HepG2 (cell line): Measurements from ENCODE around the gene RNF123. TPM values are rescaled to one million over a fixed set of nuclear protein-coding genes. Genes with fewer than 3 reads are reported as not detected.

ENCODE experiments used
- CEBPZ ChIP-seq: IDR thresholded peaks from 2 replicates; pipeline ENCODE4 v1.6.1; 2012; ENCODE audit warnings: low read length, improper control_type of control experiment
- DPF2 ChIP-seq: sonication (generic); formaldehyde crosslinking; IDR thresholded peaks from 2 replicates; pipeline ENCODE4 v1.4.0; 2020; ENCODE audit warnings: mild to moderate bottlenecking, low read depth, missing genetic modification reagents, borderline replicate concordance
- ESRRA ChIP-seq: sonication (generic); formaldehyde crosslinking; IDR thresholded peaks from 2 replicates; pipeline ENCODE4 v1.5.1; 2020; ENCODE audit warnings: mild to moderate bottlenecking, low read depth, missing genetic modification reagents
- HDAC6 ChIP-seq: fragments of 200-600 bp; sonication (generic); IDR thresholded peaks from 2 replicates; pipeline ENCODE4 v1.7.0; 2017; ENCODE audit warnings: mild to moderate bottlenecking, antibody characterized with exemption, low read length, low read depth
- HHEX ChIP-seq: IDR thresholded peaks from 2 replicates; pipeline ENCODE4 v1.6.1; 2016; ENCODE audit warnings: control low read depth
- MAFK ChIP-seq, 2 experiments: IDR thresholded peaks in 1 of 2; conservative IDR thresholded peaks in 1 of 2; 2 replicates each; pipeline ENCODE4 v1.6.1; 2011; ENCODE audit warnings: improper control_type of control experiment in 2 of 2, low read length in 2 of 2
- MTERF4 ChIP-seq: sonication (generic); formaldehyde crosslinking; IDR thresholded peaks from 2 replicates; pipeline ENCODE4 v1.8.0; 2023; ENCODE audit warnings: mild to moderate bottlenecking, missing genetic modification reagents
- MTF2 ChIP-seq: sonication (generic); formaldehyde crosslinking; IDR thresholded peaks from 2 replicates; pipeline ENCODE4 v1.5.0; 2020; ENCODE audit warnings: missing genetic modification reagents, borderline replicate concordance
- MXD4 ChIP-seq: IDR thresholded peaks from 2 replicates; pipeline ENCODE4 v1.6.1; 2016; ENCODE audit warnings: mild to moderate bottlenecking, missing biosample characterization, missing genetic modification reagents
- NR1H2 ChIP-seq: sonication (generic); formaldehyde crosslinking; IDR thresholded peaks from 2 replicates; pipeline ENCODE4 v1.8.1; 2022; ENCODE audit warnings: low read depth, missing genetic modification reagents, borderline replicate concordance
- PATZ1 ChIP-seq: sonication (generic); formaldehyde crosslinking; IDR thresholded peaks from 2 replicates; pipeline ENCODE4 v1.4.0; 2020; ENCODE audit warnings: missing genetic modification reagents
- PTBP1 ChIP-seq: fragments of 200-400 bp; formaldehyde crosslinking; IDR thresholded peaks from 2 replicates; pipeline ENCODE4 v1.6.1; 2018; ENCODE audit warnings: low read length, low read depth; ENCODE audit not compliant: poor library complexity, severe bottlenecking
- REXO4 ChIP-seq: sonication (generic); formaldehyde crosslinking; IDR thresholded peaks from 2 replicates; pipeline ENCODE4 v1.8.0; 2022; ENCODE audit warnings: missing genetic modification reagents, mild to moderate bottlenecking, borderline replicate concordance
- SYNCRIP ChIP-seq: fragments of 200-400 bp; formaldehyde crosslinking; IDR thresholded peaks from 2 replicates; pipeline ENCODE4 v1.6.1; 2018; ENCODE audit warnings: mild to moderate bottlenecking, low read depth, low read length; ENCODE audit not compliant: insufficient read depth
- ZBTB2 ChIP-seq: sonication (generic); formaldehyde crosslinking; IDR thresholded peaks from 2 replicates; pipeline ENCODE4 v1.8.0; 2022; ENCODE audit warnings: low read depth, missing genetic modification reagents
- ZNF33A ChIP-seq: sonication (generic); formaldehyde crosslinking; IDR thresholded peaks from 2 replicates; pipeline ENCODE4 v1.5.1; 2020; ENCODE audit warnings: missing genetic modification reagents, mild to moderate bottlenecking, moderate library complexity, borderline replicate concordance
- ZNF644 ChIP-seq: IDR thresholded peaks from 2 replicates; pipeline ENCODE4 v1.6.1; 2016; ENCODE audit warnings: low read depth
- ZNF709 ChIP-seq: sonication (generic); formaldehyde crosslinking; IDR thresholded peaks from 2 replicates; pipeline ENCODE4 v1.5.0; 2020; ENCODE audit warnings: mild to moderate bottlenecking, missing genetic modification reagents
- ZNF746 ChIP-seq: sonication (generic); formaldehyde crosslinking; IDR thresholded peaks from 2 replicates; pipeline ENCODE4 v1.8.0; 2022; ENCODE audit warnings: mild to moderate bottlenecking, missing genetic modification reagents
- ZNF772 ChIP-seq: sonication (generic); formaldehyde crosslinking; IDR thresholded peaks from 2 replicates; pipeline ENCODE4 v1.5.0; 2020; ENCODE audit warnings: mild to moderate bottlenecking, missing genetic modification reagents
- polyA plus RNA-seq, 8 experiments: library from polyadenylated mRNA; depleted of rRNA in 3 of 8; stranded (reverse) in 7 of 8; unstranded in 1 of 8; fragments of >200 nt; fragmentation: Illumina TruSeq in 4 of 8; extraction: Trizol in 4 of 8; gene quantifications; 2 replicates each; pipeline versions ENCODE4 v1.2.1 to v1.2.3, GENCODE V29; 2011 to 2016; ENCODE audit warnings: low read depth in 4 of 8, missing spikeins in 1 of 8, mixed read lengths in 1 of 8; ENCODE audit not compliant: insufficient read depth in 1 of 8
- total RNA-seq, 5 experiments: library from RNA; depleted of rRNA; stranded (reverse); fragments of >200 nt; fragmentation: Illumina TruSeq; extraction: Trizol; gene quantifications; 2 replicates each; pipeline ENCODE4 v1.2.3, GENCODE V29; 2016; ENCODE audit warnings: low read depth in 1 of 5

RNF123 gene
- total and polyA plus RNA-seq, 2 of the 13 experiments (the other 11 are each of a cell fraction or from before 2014, with no cell fraction given): 29.9 to 82.2 TPM

GRCh38 chr3:49723628-49724551 is 34.5 kb downstream of the RNF123 start, which contains the start of gene GMPPB (continued):
- TF ChIP-seq CEBPZ: no peak
- TF ChIP-seq DPF2 (CRISPR knock-in tag): 0 out of 2 replicates have a peak, but pooled peaks have one; percentile 29
- TF ChIP-seq PATZ1 (CRISPR knock-in tag): no peak
- peak; percentile 60; the same call in 1 of the 2 replicates for TF ChIP-seq ZNF709 (CRISPR knock-in tag)
- no peak for TF ChIP-seq MTERF4
- TF ChIP-seq SYNCRIP: no peak
- TF ChIP-seq NR1H2 (CRISPR knock-in tag): no peak
- TF ChIP-seq ZBTB2 (CRISPR knock-in tag): peak; percentile 73; the same call in 1 of the 2 replicates
- peak; percentile 55 for TF ChIP-seq PTBP1
- TF ChIP-seq ZNF644 (CRISPR knock-in tag): no peak
- peak; percentile 34; the same call in 1 of the 2 replicates for TF ChIP-seq MXD4 (CRISPR knock-in tag)
- TF ChIP-seq ZNF772: peak; percentile 66
- no peak for TF ChIP-seq HDAC6
- no peak for TF ChIP-seq ZNF33A
- TF ChIP-seq ZNF746: peak; percentile 56; the same call in 1 of the 2 replicates
- no peak for TF ChIP-seq ESRRA
- peak; percentile 85; the same call in 1 of the 2 replicates for TF ChIP-seq REXO4
- no peak for TF ChIP-seq HHEX (CRISPR knock-in tag)
- TF ChIP-seq MAFK (conservative IDR thresholded peaks at IDR 0.05 in 1 of 2, IDR thresholded peaks at IDR 0.05 in 1 of 2; ENCODE audit: low read length in 2 of 2): no peak
- TF ChIP-seq MTF2 (CRISPR knock-in tag): no peak
